Smooth muscle cell (in vitro differentiated cells): ENCODE data around the gene DCUN1D4. TPM values are rescaled to one million over a fixed set of nuclear protein-coding genes. Genes with fewer than 3 reads are reported as not detected.

Experiments used
- DNase-seq: peaks from one replicate; lab custom pipeline; 2025; ENCODE audit not compliant: unreplicated experiment; lab: John Stamatoyannopoulos, UW
- H2AFZ ChIP-seq: fragments of 200-600 bp; sonication (generic); 2 replicates; pipeline ENCODE4 v1.6.0; 2016; ENCODE audit warnings: antibody characterized with exemption, low read depth, mild to moderate bottlenecking
- H3F3A ChIP-seq: fragments of 200-600 bp; sonication (generic); 2 replicates; pipeline ENCODE4 v1.6.0; 2017; ENCODE audit warnings: antibody characterized with exemption, low read depth
- H3K27ac ChIP-seq: fragments of 200-600 bp; sonication (generic); 2 replicates; pipeline ENCODE4 v1.5.1; 2016; ENCODE audit warnings: low read depth, mild to moderate bottlenecking
- H3K27me3 ChIP-seq: fragments of 200-600 bp; sonication (generic); 2 replicates; pipeline ENCODE4 v1.6.1; 2016; ENCODE audit warnings: low read depth, mild to moderate bottlenecking
- H3K36me3 ChIP-seq: fragments of 200-600 bp; sonication (generic); 2 replicates; pipeline ENCODE4 v1.5.1; 2016; ENCODE audit warnings: low read depth
- H3K4me1 ChIP-seq: fragments of 200-600 bp; sonication (generic); 2 replicates; pipeline ENCODE4 v1.5.1; 2016; ENCODE audit warnings: low read depth
- H3K4me2 ChIP-seq: fragments of 200-600 bp; sonication (generic); 2 replicates; pipeline ENCODE4 v1.6.0; 2016; ENCODE audit warnings: mild to moderate bottlenecking
- H3K4me3 ChIP-seq: fragments of 200-600 bp; sonication (generic); 2 replicates; pipeline ENCODE4 v1.5.1; 2016; ENCODE audit warnings: mild to moderate bottlenecking
- H3K79me2 ChIP-seq: fragments of 200-600 bp; sonication (generic); 2 replicates; pipeline ENCODE4 v1.6.0; 2016; ENCODE audit warnings: low read depth, mild to moderate bottlenecking
- H3K9ac ChIP-seq: fragments of 200-600 bp; sonication (generic); 2 replicates; pipeline ENCODE4 v1.6.0; 2016; ENCODE audit warnings: low read depth
- H3K9me3 ChIP-seq: fragments of 200-600 bp; sonication (generic); replicated peaks from 2 replicates; pipeline ENCODE4 v1.5.1; 2016; ENCODE audit warnings: low read depth
- H4K20me1 ChIP-seq: fragments of 200-600 bp; sonication (generic); 2 replicates; pipeline ENCODE4 v1.6.0; 2016; ENCODE audit warnings: low read depth
- whole genome bisulfite sequencing: methylation state at CpG from one replicate; pipeline ENCODE4 v1.1.7; 2016; ENCODE audit warnings: low lambda C conversion rate; 5-methylcytosine and 5-hydroxymethylcytosine counted together
- polyA plus RNA-seq: library from polyadenylated mRNA; unstranded; fragments of >200 nt; fragmentation: Nextera tagmentation; extraction: Ambion mirVana; gene quantifications from 2 replicates; pipeline ENCODE4 v1.2.1, GENCODE V29; 2016
- total RNA-seq: library from RNA; depleted of rRNA; stranded (reverse); fragments of >200 nt; gene quantifications from 2 replicates; pipeline ENCODE4 v1.2.3, GENCODE V29; 2014
- TF ChIP-seq, protein P1 (sequence below): fragments of 200-600 bp; sonication (generic); IDR thresholded peaks from 2 replicates; pipeline ENCODE4 v1.5.1; 2017; ENCODE audit warnings: borderline replicate concordance, mild to moderate bottlenecking, antibody characterized with exemption; ENCODE audit not compliant: insufficient read depth, poor library complexity, severe bottlenecking

The DCUN1D4 gene
- total and polyA plus RNA-seq, 2 experiments from 2014 or later, result 14.1 to 22.9 TPM

DNA sequence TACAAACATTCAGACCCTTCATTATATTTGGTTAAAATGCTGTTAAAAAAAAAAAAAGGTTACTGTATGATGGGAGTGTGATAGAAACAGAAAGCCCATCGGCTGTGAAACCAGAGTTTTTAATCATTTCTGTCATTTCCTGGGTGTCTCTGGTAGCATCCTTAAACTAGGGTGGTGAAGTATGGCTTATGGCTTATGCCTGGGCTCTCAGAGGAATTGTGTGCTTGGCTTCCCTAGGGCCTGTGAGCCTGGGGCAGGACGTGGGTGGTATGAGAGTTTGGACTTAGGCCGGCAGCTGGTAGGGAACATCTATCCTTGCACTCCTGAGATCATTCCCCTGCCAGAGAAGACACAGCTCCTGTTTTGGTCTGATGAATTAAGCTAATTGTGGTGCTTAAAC lies 52.2 kb downstream of the DCUN1D4 start:
- Histone ChIP-seq H3K27ac (no peak overlapping the region), H3K9ac (no peak overlapping the region), H3K4me3 (no peak overlapping the region), H3F3A (peaks cover 5% of the 10 kb centered on the region), H3K4me1 (peaks cover 5% of the 10 kb centered on the region), H2AFZ (no peak overlapping the region), H3K9me3 (no peaks in the 10 kb centered on the region), H4K20me1 (no peaks in the 10 kb centered on the region), H3K27me3 (no peaks in the 10 kb centered on the region), H3K79me2 (no peaks in the 10 kb centered on the region), H3K36me3 (peaks cover under 1% of the 10 kb centered on the region), H3K4me2 (no peak overlapping the region)
- DNase-seq, result no peak
- TF ChIP-seq, protein P1, sequence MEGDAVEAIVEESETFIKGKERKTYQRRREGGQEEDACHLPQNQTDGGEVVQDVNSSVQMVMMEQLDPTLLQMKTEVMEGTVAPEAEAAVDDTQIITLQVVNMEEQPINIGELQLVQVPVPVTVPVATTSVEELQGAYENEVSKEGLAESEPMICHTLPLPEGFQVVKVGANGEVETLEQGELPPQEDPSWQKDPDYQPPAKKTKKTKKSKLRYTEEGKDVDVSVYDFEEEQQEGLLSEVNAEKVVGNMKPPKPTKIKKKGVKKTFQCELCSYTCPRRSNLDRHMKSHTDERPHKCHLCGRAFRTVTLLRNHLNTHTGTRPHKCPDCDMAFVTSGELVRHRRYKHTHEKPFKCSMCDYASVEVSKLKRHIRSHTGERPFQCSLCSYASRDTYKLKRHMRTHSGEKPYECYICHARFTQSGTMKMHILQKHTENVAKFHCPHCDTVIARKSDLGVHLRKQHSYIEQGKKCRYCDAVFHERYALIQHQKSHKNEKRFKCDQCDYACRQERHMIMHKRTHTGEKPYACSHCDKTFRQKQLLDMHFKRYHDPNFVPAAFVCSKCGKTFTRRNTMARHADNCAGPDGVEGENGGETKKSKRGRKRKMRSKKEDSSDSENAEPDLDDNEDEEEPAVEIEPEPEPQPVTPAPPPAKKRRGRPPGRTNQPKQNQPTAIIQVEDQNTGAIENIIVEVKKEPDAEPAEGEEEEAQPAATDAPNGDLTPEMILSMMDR, result no peak
- WGBS, result 78% methylated on average over 3 of the region's 3 CpGs

- Histone ChIP-seq H3K9ac (no peak overlapping the region), H3K9me3 (no peaks in the 10 kb centered on the region), H2AFZ (no peak overlapping the region), H3K4me1 (peaks cover 5% of the 10 kb centered on the region), H4K20me1 (no peaks in the 10 kb centered on the region), H3K79me2 (no peaks in the 10 kb centered on the region), H3F3A (peaks cover 5% of the 10 kb centered on the region), H3K4me3 (no peak overlapping the region), H3K4me2 (no peak overlapping the region), H3K27ac (no peak overlapping the region), H3K36me3 (no peaks in the 10 kb centered on the region), H3K27me3 (no peaks in the 10 kb centered on the region)
- TF ChIP-seq, protein P1, result peak; percentile 81
- peak; percentile 4 for DNase-seq
- WGBS, result 7% methylated on average over 2 of the region's 2 CpGs
Measured at GRCh38 chr4:51895816-51896408, 53.0 kb downstream of the DCUN1D4 start.

- Histone ChIP-seq H3K9ac (no peak overlapping the region), H3K4me3 (no peak overlapping the region), H3K27ac (no peak overlapping the region), H3K4me2 (no peak overlapping the region), H3K4me1 (peaks cover under 1% of the 10 kb centered on the region), H3K36me3 (peaks cover 9% of the 10 kb centered on the region), H3K9me3 (no peaks in the 10 kb centered on the region), H3F3A (no peaks in the 10 kb centered on the region), H3K27me3 (no peaks in the 10 kb centered on the region), H2AFZ (no peak overlapping the region), H4K20me1 (peaks cover 3% of the 10 kb centered on the region), H3K79me2 (no peaks in the 10 kb centered on the region)
- WGBS, result 87% methylated on average over 5 of the region's 5 CpGs
- TF ChIP-seq, protein P1, result no peak
- no peak for DNase-seq
Measured at GRCh38 chr4:51901363-51901762, 58.4 kb downstream of the DCUN1D4 start.

DNA sequence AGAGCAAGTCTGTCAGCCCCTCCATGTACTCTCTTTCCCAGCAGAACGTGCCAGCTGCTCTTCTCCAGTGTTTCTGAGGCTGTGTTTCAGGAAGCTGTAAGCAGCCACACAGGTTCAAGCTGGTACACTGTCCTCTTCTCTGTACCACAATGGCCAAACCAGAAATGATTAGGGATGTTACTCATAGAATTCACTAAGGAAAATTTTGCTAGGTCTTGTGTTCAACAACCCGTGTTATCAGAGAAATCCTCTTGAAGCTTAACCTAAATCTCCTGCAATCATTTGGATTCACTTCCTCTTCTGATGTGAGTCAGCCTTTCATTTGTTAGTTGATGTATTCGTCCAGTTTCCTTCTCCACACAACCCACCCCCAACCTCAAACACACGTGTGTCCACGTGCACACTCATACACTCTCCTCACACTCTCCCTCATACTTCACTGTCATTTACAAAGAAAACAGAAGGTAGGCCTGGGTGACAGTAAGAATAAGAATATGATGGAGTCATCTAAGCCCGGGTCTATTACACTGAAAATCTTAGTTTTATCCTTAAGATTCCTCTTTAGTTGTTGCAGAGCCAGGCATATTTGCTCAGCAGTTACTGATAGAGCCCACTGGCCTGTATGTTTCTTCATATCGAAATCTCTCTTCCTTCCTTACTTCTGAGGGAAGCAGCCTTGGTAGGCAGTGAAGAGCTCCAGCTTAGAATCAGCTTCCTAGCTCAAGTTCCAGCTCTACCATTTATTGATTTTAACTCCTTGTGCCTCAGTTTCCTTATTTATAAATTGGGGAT lies 63.4 kb downstream of the DCUN1D4 start:
- H3K4me1 ChIP-seq, result no peaks in the 10 kb centered on the region
- no peak for DNase-seq
- no peak overlapping the region for H3K4me3 ChIP-seq
- H3K4me2 ChIP-seq, result no peak overlapping the region
- H3F3A ChIP-seq, result no peaks in the 10 kb centered on the region
- H2AFZ ChIP-seq, result no peak overlapping the region
- no peaks in the 10 kb centered on the region for H3K27me3 ChIP-seq
- H3K36me3 ChIP-seq, result peaks cover 9% of the 10 kb centered on the region
- 63% methylated on average over 7 of the region's 7 CpGs for WGBS
- TF ChIP-seq, protein P1, result no peak
- H3K79me2 ChIP-seq, result no peaks in the 10 kb centered on the region
- peaks cover 3% of the 10 kb centered on the region for H4K20me1 ChIP-seq
- no peaks in the 10 kb centered on the region for H3K9me3 ChIP-seq
- no peak overlapping the region for H3K27ac ChIP-seq
- no peak overlapping the region for H3K9ac ChIP-seq
